Measurements from ENCODE around the gene GNB1L.
"Not testable (repeated sequence)": the region's sequence is repeated elsewhere in the genome, so short reads cannot be mapped to it uniquely, and the experiment has no call there.

GNB1L gene

GRCh38 chr22:19887256-19887985 is 32.7 kb upstream of the GNB1L start:
- Histone ChIP-seq H3K4me1 (ENCODE audit: control insufficient read depth, insufficient read depth, low read length, unreplicated experiment) (peaks cover 31% of the 10 kb centered on the region), H3K27me3 (ENCODE audit: insufficient read depth, low read length) (no peaks in the 10 kb centered on the region), H2AFZ (ENCODE audit: low read length, unreplicated experiment) (no peak overlapping the region), H3K79me2 (ENCODE audit: control insufficient read depth, insufficient read depth, low read length, unreplicated experiment) (no peaks in the 10 kb centered on the region), H3K36me3 (ENCODE audit: insufficient read depth, low read length) (no peaks in the 10 kb centered on the region), H3K4me3 (ENCODE audit: low read depth, low read length) (no peak overlapping the region), H3K27ac (ENCODE audit: low read depth, low read length) (no peak overlapping the region)

- H3K36me3 ChIP-seq (ENCODE audit: insufficient read depth, low read length) = no peaks in the 10 kb centered on the region
- H3K27me3 ChIP-seq (ENCODE audit: insufficient read depth, low read length) = no peaks in the 10 kb centered on the region
- no peak overlapping the region for H3K27ac ChIP-seq (ENCODE audit: low read depth, low read length)
- H3K4me3 ChIP-seq (ENCODE audit: low read depth, low read length) = no peak overlapping the region
- no peak overlapping the region for H2AFZ ChIP-seq (ENCODE audit: low read length, unreplicated experiment)
- H3K79me2 ChIP-seq (ENCODE audit: control insufficient read depth, insufficient read depth, low read length, unreplicated experiment) = no peaks in the 10 kb centered on the region
- H3K4me1 ChIP-seq (ENCODE audit: control insufficient read depth, insufficient read depth, low read length, unreplicated experiment) = peaks cover 31% of the 10 kb centered on the region
These were observed 32.1 kb upstream of the GNB1L start for GRCh38 chr22:19886605-19887255.

GRCh38 chr22:19885841-19886592 is 31.3 kb upstream of the GNB1L start:
- no peak overlapping the region for H3K27ac ChIP-seq (ENCODE audit: low read depth, low read length)

GRCh38 chr22:19884954-19885751 is 30.5 kb upstream of the GNB1L start:
- Histone ChIP-seq H3K79me2 (ENCODE audit: control insufficient read depth, insufficient read depth, low read length, unreplicated experiment) (peaks cover 4% of the 10 kb centered on the region), H3K36me3 (ENCODE audit: insufficient read depth, low read length) (no peaks in the 10 kb centered on the region), H3K4me1 (ENCODE audit: control insufficient read depth, insufficient read depth, low read length, unreplicated experiment) (peaks cover 35% of the 10 kb centered on the region), H3K27me3 (ENCODE audit: insufficient read depth, low read length) (no peaks in the 10 kb centered on the region), H3K27ac (ENCODE audit: low read depth, low read length) (no peak overlapping the region), H3K4me3 (ENCODE audit: low read depth, low read length) (no peak overlapping the region), H2AFZ (ENCODE audit: low read length, unreplicated experiment) (no peak overlapping the region)

More at GRCh38 chr22:19885841-19886592, 31.3 kb upstream of the GNB1L start:
- H3K79me2 ChIP-seq (ENCODE audit: control insufficient read depth, insufficient read depth, low read length, unreplicated experiment) = no peaks in the 10 kb centered on the region
- H3K4me3 ChIP-seq (ENCODE audit: low read depth, low read length) = no peak overlapping the region
- H2AFZ ChIP-seq (ENCODE audit: low read length, unreplicated experiment) = no peak overlapping the region
- peaks cover 29% of the 10 kb centered on the region for H3K4me1 ChIP-seq (ENCODE audit: control insufficient read depth, insufficient read depth, low read length, unreplicated experiment)
- no peaks in the 10 kb centered on the region for H3K36me3 ChIP-seq (ENCODE audit: insufficient read depth, low read length)
- H3K27me3 ChIP-seq (ENCODE audit: insufficient read depth, low read length) = no peaks in the 10 kb centered on the region

- no peak overlapping the region for H2AFZ ChIP-seq (ENCODE audit: low read length, unreplicated experiment)
- no peak overlapping the region for H3K27ac ChIP-seq (ENCODE audit: low read depth, low read length)
- peaks cover 10% of the 10 kb centered on the region for H3K79me2 ChIP-seq (ENCODE audit: control insufficient read depth, insufficient read depth, low read length, unreplicated experiment)
- no peaks in the 10 kb centered on the region for H3K27me3 ChIP-seq (ENCODE audit: insufficient read depth, low read length)
- peaks cover 42% of the 10 kb centered on the region for H3K4me1 ChIP-seq (ENCODE audit: control insufficient read depth, insufficient read depth, low read length, unreplicated experiment)
- no peak overlapping the region for H3K4me3 ChIP-seq (ENCODE audit: low read depth, low read length)
- H3K36me3 ChIP-seq (ENCODE audit: insufficient read depth, low read length) = no peaks in the 10 kb centered on the region
These were observed 29.7 kb upstream of the GNB1L start for GRCh38 chr22:19884161-19884953.

GRCh38 chr22:19883446-19883845 is 28.8 kb upstream of the GNB1L start:
- not testable (repeated sequence) for H3K36me3 ChIP-seq (ENCODE audit: insufficient read depth, low read length)

GRCh38 chr22:19882446-19883381 is 28.0 kb upstream of the GNB1L start:
- H3K27me3 ChIP-seq (ENCODE audit: insufficient read depth, low read length) = no peaks in the 10 kb centered on the region
- no peak overlapping the region for H3K4me3 ChIP-seq (ENCODE audit: low read depth, low read length)
- no peaks in the 10 kb centered on the region for H3K36me3 ChIP-seq (ENCODE audit: insufficient read depth, low read length)
- peaks cover 59% of the 10 kb centered on the region for H3K4me1 ChIP-seq (ENCODE audit: control insufficient read depth, insufficient read depth, low read length, unreplicated experiment)
- peaks cover 10% of the 10 kb centered on the region for H3K79me2 ChIP-seq (ENCODE audit: control insufficient read depth, insufficient read depth, low read length, unreplicated experiment)
- no peak overlapping the region for H2AFZ ChIP-seq (ENCODE audit: low read length, unreplicated experiment)
- peak overlapping the region; percentile 93 for H3K27ac ChIP-seq (ENCODE audit: low read depth, low read length)

More at GRCh38 chr22:19883446-19883845, 28.8 kb upstream of the GNB1L start:
- not testable (repeated sequence) for H3K27me3 ChIP-seq (ENCODE audit: insufficient read depth, low read length); H3K4me3 ChIP-seq (ENCODE audit: low read depth, low read length); H2AFZ ChIP-seq (ENCODE audit: low read length, unreplicated experiment); H3K27ac ChIP-seq (ENCODE audit: low read depth, low read length)
- peaks cover 10% of the 10 kb centered on the region for H3K79me2 ChIP-seq (ENCODE audit: control insufficient read depth, insufficient read depth, low read length, unreplicated experiment)
- peaks cover 51% of the 10 kb centered on the region for H3K4me1 ChIP-seq (ENCODE audit: control insufficient read depth, insufficient read depth, low read length, unreplicated experiment)

- Histone ChIP-seq H3K27ac (ENCODE audit: low read depth, low read length) (peak overlapping the region; percentile 93), H2AFZ (ENCODE audit: low read length, unreplicated experiment) (no peak overlapping the region), H3K4me1 (ENCODE audit: control insufficient read depth, insufficient read depth, low read length, unreplicated experiment) (peaks cover 64% of the 10 kb centered on the region), H3K36me3 (ENCODE audit: insufficient read depth, low read length) (no peaks in the 10 kb centered on the region), H3K27me3 (ENCODE audit: insufficient read depth, low read length) (no peaks in the 10 kb centered on the region), H3K79me2 (ENCODE audit: control insufficient read depth, insufficient read depth, low read length, unreplicated experiment) (peaks cover 10% of the 10 kb centered on the region), H3K4me3 (ENCODE audit: low read depth, low read length) (peak overlapping the region; percentile 55)
These were observed 26.3 kb upstream of the GNB1L start for GRCh38 chr22:19880786-19881569.
